Epithelial cell of prostate (primary cell): ENCODE results near the gene ALDH1L2.
"Not testable (repeated sequence)": the region's sequence is repeated elsewhere in the genome, so short reads cannot be mapped to it uniquely, and the experiment has no call there.

Source experiments
- DNase-seq: peaks from one replicate; pipeline ENCODE4 v3.0.0-alpha.2; 2011; ENCODE audit warnings: low read depth, low spot score
- H3K27ac ChIP-seq: fragments of 450-650 bp; 2 replicates; pipeline ENCODE4 v1.5.1; 2017; ENCODE audit warnings: mild to moderate bottlenecking

The ALDH1L2 gene

DNA sequence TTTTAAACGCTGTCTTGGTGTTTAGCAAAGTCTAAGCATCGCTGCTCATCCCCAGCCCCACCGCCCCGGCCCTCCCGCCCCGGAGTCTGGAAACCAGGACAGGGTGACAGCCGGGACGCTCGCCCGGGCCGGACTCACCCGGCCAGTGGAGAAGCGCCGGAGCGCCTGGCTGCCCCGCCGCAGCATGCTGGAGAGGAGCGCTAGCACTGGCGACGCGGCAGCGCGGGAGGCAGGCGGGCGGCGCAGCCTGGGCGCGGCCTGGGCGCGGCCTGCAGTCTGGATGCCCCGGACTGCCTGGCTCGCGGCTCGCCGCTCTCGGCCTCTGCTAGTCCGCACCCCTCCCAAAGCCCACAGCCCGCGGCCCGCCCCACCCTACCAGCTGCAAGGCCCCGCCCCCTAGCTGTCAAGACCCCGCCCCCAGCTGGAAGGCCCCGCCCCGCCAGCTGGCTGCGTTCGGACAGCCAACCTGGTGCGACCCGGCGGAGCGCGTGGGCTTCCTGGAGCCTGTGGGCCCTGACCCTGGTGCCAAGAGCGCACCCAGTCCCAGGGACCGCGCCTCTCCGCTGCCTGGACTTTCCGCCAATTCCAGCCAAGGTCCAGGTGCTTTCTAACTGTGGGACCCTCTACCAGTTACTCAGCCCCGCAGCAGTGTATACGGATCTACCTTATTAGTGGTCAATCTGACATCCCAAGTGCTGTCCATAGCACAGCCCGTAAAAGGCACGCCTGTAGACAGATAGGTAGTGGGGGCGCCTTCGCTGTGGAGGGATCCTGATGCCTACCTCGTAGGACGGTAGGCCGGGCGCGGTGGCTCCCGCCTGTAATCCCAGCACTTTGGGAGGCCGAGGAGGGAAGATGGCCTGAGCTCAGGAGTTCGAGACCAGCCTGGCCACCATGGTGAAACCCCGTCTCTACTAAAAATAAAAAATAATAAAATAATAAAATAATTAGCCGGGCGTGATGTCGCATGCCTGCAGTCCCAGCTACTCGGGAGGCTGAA, at the start of gene ALDH1L2:
Gene ALDH1L2, minus strand, starts transcription at position 208 of the 1,000 bp plus-strand sequence. Its CDS starts 22 bp downstream, at position 186.
- DNase-seq: no peak

DNA sequence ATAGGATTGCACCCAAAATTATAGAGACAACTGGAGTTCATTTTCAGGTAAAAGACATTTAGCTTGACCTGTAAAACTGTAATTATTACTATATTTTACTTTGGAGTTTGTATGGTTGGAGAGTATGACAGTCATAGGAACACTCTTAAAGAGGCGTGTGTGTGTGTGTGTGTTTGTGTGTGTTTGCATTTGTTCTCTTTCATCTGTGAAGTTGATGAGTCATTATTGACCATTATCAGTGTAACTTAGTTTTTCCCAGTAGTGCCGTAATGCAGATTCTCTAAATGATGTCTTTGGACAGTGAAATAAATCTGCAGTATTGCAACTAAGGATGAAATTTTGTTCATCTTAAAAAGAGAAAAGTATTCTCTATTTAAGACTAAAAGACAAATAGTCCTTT, 36.3 kb upstream of the ALDH1L2 start:
- DNase-seq: no peak
- H3K27ac ChIP-seq: no peak overlapping the region

More for the DNA sequence above, at the start of gene ALDH1L2:
- peak within 1 kb of the TSS; percentile 49 for H3K27ac ChIP-seq

DNA sequence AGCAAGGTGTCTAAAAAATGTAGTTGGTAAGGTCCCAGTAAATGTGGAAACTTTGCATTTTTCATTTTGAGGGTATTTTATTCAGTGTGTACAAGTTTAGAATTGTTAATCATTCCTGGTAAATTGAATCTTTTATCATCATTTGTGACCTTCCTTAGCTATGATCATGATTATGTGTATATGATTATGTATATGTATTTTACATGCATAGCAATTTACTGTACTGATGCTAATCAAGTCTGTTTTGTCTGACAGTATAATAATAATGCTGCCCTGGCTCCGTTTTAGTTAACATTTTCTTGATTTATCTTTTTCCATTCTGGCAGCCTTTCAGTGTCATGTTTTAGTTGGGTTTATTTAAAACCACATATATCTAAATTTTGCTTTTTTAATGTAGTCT, 32.7 kb upstream of the ALDH1L2 start:
- no peak overlapping the region for H3K27ac ChIP-seq

DNA sequence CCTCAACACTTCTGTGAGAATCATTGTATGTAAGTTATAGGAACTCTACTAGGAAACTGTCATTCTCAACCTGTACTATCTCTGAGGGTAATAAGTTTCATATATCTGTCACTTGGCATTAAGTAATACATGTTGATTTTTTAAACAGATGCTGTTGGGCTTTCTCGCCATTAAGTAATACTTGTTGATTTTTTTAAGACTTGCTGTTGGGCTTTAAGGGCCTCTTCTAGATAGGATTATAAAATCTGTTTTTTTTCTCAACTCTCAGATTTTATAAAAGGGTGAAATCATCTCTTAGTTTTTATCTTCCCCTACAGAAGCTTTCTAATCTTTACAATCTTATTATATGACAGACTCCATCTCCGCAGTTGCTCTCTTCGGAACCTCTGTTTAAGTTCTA, 28.8 kb upstream of the ALDH1L2 start:
- DNase-seq: no peak
- no peak overlapping the region for H3K27ac ChIP-seq

More for the DNA sequence above, 32.7 kb upstream of the ALDH1L2 start:
- DNase-seq: no peak

DNA sequence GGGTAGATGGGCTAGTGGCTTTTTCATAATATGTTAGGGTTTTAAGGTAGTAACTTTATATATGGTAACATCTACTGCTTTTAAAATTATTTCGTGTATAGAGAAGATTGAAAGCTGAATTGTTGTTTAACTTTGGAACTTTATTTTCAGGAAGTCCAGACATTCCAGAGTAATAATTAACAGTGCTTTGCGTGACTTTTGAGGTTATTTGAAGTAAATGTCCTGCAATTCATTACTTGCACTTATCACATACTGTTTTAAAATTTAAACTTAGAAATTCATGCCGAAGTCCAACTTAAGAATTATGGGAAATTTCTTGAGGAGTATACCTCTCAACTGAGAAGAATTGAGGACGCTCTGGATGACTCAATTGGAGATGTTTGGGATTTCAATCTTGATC, 26.6 kb upstream of the ALDH1L2 start:
- H3K27ac ChIP-seq: no peak overlapping the region
- DNase-seq: no peak

DNA sequence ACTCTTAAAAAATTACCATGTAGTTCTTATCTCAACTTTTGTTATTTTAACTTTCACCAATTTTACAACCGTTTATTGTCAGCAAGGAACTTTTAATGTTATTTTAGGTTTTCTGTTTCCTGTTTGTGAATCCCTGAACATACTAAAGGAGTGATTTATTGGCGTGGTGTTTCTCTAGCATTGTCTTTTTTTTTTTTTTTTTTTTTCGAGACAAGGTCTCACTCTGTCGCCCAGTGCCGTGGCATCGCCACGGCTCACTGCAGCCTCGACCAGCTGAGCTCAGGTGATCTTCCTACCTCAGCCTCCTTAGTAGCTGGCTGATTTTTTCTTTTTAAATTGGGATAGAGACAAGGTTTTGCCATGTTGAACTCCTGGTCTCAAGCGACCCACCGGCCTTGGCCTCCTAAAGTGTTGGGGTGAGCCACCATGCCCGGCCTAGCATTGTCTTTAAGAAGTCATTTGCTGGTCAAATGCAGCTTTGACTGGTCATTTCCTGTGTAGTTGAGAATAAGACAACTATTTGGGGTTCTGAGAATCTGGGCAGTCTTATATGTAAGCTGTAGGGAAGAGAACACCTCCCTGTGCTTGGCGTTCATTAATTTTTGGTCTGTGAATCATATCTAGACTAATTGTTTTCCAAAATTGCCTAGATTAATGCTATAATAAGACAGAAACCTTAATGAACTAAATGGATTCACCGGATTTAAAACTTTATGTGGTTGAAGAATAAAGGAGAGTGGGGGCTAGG, 25.4 kb upstream of the ALDH1L2 start:
- no peak for DNase-seq
- peak overlapping the region; percentile 87 for H3K27ac ChIP-seq

DNA sequence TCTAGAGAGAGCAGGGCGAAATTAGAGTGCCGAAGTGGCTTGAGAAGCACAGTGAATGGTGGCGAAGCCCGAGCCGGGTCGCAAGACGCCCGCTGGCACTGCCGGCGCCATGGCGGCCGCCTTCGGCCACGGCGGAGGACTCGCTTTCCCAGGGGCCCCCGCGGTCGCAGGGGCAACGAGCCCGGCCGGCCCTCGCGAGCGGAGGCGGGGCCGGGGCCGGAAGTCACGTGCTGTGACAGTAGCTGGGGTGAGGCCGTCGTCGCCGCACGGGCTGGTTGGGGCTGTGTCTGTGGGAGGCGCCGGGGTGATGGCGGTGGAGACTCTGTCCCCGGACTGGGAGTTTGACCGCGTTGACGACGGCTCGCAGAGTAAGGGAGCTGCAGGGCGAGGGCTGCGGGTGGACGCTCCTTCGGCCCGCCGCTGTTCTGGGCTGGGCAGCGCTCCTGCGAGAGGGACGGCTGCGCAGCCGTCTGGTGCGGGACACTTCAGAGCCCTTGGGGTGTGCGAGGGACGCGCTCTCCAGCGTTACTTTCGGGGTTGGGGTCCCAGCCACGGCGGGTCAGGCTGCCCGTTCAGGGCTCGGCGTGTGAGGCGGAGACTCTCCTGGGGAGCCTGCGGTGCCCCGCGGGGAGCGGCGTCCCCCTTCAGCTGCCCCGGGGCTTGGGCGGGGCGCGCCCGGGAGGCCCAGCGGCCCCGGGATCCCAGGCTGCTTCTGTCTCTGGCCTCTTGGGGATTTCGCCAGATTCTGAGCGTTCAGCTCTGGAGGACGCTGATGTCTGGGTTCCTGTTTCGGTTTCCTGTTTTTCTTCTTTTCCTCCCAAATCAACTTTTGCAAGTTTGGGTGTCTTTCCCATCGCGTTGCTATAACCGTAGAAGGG, 23.5 kb upstream of the ALDH1L2 start, which contains the start of gene WASHC4:
Gene WASHC4, plus strand, starts transcription at position 238 of the 878 bp plus-strand sequence. Its CDS starts 70 bp downstream, at position 308.
- peak within 1 kb of the TSS; percentile 87 for H3K27ac ChIP-seq
- DNase-seq: peak; percentile 51

DNA sequence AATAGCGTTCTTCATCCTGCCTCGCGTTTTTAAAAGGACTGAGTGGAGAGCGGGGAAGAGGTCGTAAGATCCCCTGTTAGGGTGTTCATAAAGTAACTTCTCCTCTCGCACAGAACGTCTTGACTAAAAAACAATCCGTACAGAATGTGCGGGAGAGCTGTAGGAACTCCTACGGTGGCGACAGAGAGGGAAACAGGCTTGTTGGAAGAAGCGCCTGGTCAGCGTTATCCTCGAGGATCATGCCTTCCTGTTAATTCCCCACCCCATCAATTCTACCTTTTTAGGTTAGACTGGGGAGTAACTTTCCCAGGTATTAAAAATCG, 22.9 kb upstream of the ALDH1L2 start:
- peak overlapping the region; percentile 87 for H3K27ac ChIP-seq

DNA sequence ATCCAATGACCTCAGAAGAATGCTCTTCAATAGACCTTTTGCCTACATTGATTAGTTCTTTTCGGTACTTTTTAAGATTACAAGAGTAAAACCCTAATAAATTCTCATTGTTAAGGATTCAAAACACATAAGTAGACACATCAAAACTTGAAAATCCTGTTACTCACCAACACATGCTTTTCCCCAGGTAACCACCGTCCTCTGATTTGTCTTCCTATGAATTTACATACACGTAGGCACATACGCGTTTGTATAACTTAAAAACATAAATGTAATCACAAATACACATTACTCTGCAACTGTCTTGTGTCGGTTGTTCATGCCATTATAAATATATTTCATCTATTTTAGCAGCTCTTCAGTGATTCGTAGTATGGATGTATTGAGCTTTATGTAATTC, 22.4 kb upstream of the ALDH1L2 start:
- peak overlapping the region; percentile 87 for H3K27ac ChIP-seq
- DNase-seq: no peak

More for the DNA sequence above, 22.9 kb upstream of the ALDH1L2 start:
- no peak for DNase-seq

DNA sequence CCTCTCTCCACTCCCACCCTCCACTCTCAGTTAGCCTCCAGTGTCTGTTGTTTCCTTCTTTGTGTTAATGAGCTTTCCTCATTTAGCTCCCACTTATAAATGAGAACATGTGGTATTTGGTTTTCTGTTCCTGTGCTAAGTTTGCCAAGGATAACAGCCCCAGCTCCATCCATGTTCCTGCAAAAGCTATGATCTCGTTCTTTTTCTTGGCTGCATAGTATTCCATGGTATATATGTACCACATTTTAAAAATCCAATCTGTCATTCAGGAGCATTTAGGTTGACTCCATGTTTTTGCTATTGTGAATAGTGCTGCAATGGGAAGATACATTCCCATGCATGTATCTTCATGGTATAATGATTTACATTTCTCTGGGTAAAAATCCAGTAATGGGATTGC, 20.5 kb upstream of the ALDH1L2 start:
- H3K27ac ChIP-seq: no peak overlapping the region
- DNase-seq: no peak

DNA sequence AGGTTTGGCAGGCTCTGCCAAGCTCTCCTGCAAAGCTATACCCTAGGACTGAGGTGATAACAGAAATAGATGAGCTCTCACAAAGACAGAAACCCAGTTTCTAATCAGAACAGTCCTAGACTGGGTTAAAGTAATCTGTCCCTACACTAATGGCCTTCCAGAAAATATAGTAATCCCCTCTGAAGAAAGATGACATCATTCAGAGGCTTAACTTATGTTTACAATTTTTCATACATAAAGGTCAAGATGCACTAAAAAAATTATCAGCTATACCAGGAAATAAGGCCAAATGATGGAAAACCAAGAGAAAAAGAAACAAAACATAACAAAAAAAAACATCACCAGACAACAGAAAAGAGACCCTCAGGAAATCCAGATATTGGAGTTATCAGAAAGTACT, 18.4 kb upstream of the ALDH1L2 start:
- no peak for DNase-seq

DNA sequence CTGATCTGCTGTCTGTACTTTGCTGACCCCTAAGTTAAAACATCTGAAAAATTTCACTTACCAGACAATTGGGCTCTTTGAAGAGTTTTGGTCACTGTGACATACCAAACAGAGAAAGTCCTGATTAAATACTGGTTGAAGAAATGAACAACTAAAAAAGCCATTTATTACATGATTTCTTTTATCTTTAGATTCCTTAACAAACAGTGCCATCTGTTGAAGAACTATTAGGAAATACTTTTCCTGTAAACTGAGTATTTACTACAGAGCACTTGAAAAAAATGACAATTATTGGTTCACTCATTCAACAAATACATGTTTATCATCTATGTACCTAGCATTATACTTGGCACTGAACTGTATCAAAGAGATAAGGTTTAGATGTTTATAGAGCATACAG, 16.7 kb upstream of the ALDH1L2 start:
- no peak for DNase-seq
- no peak overlapping the region for H3K27ac ChIP-seq

More for the DNA sequence above, 18.4 kb upstream of the ALDH1L2 start:
- H3K27ac ChIP-seq: no peak overlapping the region

DNA sequence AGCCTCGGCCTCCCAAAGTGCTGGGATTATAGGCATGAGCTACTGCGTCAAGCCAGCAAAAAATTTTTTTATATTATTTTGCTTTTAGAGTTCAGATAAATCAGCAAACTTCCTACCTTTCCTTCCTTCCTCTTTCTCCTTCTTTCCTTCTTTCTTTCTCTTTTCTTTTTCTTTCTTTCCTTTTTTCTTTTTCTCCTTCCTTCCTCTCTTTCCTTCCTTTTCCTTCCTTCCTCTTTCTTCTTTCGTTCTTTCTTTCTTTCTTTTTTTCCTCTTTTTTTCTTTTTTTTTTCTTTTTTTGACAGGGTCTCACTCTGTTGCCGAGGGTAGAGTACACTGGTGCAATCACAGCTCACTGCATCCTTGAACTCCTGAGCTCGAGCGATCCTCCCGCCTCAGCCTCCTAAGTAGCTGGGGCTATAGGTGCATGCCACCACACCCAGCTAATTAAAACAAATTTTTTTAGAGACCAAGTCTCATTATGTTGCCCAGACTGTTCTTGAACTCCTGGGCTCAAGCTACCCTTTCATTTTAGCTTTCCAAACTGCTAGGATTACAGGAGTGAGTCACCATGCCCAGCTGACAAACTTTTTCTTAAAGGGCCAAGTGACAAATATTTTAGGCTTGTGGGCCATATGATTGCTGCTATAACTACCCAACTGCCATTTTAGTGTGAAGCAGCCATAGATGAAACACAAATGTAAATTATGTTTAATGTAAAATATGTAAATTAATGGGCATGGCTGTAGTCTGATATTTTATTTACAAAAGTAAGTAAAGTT, 16.1 kb upstream of the ALDH1L2 start:
- H3K27ac ChIP-seq: no peak overlapping the region
- DNase-seq: no peak

DNA sequence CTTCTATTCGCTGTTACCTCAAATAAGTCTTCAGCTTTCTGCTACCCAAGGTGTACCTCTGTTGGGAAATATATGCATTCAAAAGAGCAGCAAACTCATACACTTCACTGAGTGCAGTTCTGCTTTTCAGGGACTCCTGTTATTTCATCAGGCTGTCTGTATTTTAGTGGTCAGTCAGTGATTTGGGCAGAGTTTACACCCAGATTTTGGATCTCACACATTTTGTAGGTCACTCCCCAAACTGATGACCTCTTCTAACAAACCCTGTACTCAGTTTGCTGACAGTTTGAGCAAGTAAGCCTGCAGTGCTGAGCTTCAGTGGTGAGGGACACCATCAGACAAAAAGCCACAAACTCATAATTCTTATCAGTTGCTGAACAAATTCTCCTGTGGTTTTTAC, 15.1 kb upstream of the ALDH1L2 start:
- no peak for DNase-seq
- no peak overlapping the region for H3K27ac ChIP-seq

DNA sequence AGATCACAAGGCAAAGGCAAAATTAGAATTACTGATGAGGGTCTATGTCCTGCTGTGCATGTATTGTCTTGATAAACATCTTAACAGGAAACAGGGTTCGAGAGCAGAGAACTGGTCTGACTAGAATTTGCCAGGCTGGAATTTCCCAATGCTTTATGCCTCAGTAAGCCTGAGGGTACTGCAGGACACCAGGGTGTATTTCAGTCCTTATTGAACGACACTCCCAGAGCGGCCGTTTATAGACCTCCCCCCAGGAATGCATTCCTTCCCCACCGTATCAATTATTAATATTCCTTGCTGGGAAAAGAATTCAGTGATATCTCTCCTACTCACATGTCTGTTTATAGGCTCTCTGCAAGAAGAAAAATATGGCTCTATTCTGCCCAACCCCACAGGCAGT, 11.1 kb upstream of the ALDH1L2 start:
- not testable (repeated sequence) for H3K27ac ChIP-seq, DNase-seq

DNA sequence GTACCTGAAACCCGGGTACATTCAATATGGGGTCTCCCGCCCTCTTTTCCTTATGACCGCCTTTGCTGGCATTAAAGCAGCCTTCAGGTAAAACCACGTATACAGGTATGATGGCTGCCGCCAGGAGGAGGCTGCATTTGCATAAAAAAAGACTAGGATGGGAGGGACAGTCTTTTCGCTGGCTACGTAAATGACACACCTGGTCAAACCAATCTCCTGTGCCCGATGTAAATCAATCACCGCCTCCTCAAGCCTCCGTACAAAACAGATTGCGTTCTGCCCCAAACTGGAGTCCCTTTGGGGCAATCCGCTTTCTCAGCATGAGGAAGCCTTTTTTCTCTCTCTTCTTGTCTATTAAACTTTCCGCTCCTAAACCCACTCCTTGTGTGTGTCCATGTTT, 8.1 kb upstream of the ALDH1L2 start:
- no peak for DNase-seq
- H3K27ac ChIP-seq: peak overlapping the region; percentile 0

DNA sequence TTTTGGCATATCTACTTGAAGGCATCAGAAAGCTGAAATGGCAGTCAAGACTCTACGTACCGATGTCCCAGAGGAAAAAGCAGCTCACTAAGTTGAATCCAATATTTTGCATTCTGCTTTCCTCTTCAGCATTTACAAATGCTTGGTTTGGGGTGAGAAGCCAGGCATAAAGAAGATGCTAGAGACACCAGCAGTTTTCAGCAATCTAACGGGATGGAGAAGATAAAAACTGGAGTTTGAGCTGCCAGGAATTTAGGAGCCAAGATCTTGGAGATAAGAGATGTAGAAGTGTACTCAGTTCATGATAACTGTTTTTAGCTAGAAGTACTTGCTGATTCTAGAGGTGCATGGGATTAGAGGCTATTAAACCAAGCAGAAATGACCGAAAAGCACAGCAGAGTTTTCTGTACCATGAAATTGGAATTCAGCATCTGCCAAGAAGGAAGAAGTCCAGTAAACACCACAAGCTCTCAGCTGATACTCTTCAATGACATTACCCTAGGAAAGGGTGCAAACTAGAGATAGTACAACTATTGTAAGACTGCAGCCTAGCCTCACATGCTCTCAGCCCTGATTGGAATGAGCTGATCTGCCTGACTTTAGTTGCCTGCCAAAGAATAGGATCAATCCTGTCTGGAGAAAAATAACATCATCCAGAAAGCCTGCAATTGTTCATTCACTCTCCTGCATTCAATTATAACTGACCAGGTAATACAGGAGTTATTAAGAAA, 7.4 kb upstream of the ALDH1L2 start:
- DNase-seq: no peak
- H3K27ac ChIP-seq: peak overlapping the region; percentile 0

DNA sequence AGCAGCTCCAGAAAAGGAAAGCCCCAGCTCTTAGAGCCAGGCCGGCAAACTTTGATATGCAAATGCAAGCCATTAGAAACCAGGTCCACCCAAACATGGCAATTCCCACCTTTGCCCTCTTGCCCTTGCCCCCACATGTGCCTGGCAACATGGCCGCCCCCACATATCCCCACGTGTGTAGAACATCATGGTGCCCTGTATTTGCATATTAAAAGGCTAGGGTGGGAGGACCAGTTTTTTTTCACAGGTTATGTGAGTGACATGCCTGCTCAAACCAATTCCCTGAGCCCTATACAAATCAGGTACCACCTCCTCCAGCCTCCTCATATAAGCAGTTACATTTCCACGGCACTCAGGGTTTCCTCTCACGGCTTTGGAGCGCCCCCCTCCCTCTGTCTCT, 6.1 kb upstream of the ALDH1L2 start:
- H3K27ac ChIP-seq: no peak overlapping the region
- no peak for DNase-seq

DNA sequence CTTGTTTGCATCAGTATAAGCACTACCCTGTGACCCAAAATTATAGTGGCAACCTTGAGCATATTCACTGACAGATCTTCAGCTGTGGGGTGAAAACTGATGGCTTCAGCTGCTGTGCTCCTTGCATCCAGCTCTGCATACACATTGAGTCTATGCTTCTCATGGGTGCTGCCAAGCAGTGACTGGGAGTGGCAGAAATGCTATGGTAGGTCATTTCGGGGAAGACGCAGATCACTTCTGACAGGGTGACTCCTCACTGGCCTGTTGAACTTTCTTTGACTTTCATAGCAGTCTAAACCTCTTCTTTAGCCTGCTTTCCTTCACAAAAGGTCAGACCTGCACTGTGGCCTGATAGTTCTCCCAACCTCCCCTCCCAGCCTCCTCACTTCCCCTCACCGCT, 5.6 kb upstream of the ALDH1L2 start:
- no peak overlapping the region for H3K27ac ChIP-seq
- DNase-seq: no peak
